ENCODE measurements around the gene MLPH.
"Not testable (repeated sequence)": the region's sequence is repeated elsewhere in the genome, so short reads cannot be mapped to it uniquely, and the experiment has no call there.

Gene MLPH

DNA sequence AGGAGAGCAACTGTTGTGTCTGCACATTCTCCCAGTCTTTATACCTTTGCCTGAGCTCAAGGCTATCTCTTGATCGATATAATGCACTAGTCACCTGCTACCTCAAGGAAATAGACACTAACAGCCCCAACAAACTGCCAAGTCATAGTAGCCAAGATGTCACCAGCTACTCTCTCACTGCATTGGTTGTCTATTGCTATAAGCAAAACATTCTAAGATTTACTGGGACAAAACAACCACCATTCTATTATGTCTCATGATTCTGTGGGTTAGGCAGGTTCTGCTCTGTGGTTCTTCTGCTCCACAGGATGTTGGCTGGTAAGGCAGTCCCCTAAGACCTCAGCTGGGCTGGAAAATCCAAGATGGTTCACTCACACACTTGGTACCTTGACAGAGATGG is 28.5 kb upstream of the MLPH start:
- no peak for DNase-seq

DNA sequence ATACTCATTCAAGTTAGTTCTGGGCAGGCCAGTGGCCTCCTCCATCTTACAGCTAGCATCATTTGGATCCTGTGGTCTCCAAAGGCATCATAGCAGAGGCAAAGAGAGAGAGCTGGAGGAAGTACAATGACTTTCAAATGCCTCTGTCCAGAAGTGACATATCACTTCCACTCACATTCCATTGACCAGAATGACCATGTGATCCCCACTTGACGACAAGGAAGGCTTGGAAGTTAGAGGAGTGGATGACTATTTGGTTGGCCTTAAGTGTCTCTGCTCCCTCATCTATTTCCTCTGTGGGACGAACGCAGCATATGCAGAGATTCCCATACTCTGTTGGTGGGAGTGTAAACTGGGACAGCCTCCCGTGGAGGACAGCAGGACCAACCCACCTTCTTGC is 27.8 kb upstream of the MLPH start:
- DNase-seq, result no peak

DNA sequence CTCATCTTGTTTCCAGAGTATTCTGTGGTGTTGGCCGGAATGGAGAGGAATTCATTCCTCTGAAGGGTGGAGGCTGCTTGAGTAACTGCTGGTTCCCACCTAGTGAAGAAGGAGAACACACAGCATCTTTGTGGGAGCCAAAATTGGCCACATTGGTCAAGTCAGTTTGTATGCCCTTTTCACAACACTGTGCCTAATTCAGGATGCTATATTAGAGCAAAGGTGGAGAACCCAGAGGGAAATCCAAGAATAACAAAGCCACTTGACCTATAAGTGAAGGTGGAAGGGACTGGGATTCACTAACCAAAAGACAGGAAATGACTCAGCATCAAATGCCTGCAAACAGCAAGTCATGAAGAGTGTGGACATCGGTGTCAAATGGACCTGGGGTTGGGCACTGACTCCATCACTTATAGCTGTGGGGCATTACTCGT is 27.3 kb upstream of the MLPH start:
- DNase-seq, result no peak

DNA sequence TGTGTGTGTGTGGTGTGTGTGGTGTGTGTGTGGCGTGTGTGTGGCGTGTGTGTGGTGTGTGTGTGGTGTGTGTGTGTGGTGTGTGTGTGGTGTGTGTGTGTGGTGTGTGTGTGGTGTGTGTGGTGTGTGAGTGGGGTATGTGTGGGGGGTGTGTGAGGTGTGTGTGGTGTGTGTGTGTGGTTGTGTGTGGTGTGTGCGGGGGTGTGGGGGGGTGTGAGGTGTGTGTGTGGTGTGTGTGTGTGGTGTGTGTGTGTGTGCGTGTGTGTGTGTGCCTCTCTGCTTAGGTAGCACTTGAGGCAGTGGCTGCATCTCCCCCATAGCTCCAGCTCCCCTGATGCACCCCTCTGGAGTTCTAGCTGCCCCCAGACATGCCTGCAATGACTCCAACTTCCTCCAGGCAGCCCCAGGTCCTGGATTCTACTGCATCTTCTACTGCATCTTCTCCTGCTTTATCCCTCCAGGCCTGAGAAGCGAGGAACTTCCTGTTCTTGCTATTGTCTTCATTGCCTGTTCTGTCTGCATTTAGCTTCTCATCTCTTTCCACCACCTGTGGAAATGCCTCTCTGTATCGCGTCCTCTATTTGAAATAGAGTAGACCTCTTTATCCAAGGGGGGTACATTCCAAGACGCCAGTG is 22.2 kb upstream of the MLPH start:
- DNase-seq, result no peak

DNA sequence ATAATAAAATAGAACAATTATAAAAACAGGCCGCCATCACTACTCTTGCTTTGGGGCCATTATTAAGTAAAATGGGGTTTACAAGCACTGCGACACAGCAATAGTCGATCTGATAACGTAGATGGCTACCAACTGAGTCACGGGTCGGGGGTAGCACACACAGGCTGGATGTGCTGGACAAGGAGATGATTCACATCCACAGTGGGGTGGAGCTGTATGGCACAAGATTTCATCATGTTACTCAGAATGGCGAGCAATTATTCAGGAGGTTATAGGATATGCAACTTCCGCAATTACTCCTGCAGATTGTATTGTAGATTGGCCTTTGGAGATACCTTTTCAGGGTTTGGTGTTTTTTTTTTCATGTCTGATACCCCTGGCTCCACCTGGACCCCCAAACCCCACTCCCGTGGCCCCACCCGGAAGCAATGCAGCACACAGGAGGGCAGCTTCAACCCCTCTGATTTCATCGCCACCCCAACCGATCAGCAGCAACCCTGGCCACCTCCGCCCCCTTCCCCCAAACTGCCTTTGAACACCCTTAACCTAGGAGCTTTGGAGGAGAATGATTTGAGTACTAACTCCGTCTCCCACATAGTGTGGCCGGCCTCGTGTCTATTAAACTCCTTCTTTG is 21.4 kb upstream of the MLPH start:
- no peak for DNase-seq

DNA sequence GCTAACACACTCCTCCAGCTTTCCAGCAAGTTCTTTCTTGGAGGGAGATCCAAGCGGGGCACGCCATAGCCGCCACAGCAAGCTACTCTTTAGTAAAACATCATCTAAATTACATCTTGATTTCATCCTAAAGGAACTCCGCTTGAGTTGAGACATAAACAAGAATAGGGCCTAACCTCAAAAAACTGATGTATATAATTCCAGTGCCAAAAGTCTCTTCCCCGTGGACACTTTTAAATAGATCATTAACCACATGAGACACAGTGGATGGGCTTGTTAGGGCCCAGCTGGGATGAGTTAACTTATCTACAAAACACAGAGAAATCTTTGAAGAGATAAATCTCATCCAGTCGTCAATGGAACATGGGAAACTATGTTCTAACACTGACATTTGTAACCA is 20.8 kb upstream of the MLPH start:
- no peak for DNase-seq

DNA sequence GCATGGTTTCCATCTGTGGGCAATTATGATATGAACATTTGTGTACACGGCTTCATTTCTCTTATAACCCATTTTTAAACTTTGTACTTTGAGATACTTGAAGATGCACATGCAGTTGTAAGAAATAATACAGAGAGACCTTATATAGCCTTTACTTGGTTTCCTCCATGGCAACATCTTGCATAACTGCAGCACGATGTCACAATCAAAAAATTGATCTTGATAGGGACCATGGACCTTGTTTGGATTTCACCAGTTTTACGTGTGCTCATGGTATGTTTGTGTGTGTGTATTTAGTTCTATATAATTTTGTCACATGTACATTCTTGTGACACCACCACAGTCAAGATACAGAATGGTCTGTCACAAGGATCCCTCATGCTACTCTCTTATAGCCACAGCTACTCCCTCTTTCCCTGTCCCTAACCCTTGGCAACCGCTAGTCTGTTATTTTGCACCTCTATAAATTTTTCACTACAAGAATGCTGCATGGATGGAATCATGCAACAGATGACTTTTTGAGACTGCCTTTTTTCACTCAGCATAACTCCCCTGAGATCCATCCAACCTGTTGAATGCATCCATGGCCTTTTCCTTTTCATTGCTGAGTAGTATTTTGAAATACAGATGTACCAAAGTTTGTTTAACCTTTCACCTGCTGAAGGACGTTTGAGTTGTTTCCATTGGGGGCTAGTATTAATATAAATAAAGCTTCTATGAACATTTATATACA is 19.4 kb upstream of the MLPH start:
- DNase-seq, result no peak

DNA sequence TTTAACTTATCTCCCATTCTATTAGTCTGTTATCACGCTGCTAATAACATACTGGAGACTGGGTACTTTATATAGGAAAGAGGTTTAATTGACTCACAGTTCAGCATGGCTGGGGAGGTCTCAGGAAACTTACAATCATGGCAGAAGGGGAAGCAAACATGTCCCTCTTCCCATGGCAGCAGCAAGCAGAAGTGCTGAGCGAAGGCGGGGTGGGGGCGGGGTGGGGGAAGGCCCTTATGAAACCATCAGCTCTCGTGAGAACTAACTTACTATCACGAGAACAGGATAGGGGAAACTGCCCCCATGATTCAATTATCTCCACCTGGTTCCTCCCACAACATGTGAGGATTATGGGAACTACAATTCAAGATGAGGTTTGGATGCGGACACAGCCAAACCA is 17.6 kb upstream of the MLPH start:
- DNase-seq, result not testable (repeated sequence)

DNA sequence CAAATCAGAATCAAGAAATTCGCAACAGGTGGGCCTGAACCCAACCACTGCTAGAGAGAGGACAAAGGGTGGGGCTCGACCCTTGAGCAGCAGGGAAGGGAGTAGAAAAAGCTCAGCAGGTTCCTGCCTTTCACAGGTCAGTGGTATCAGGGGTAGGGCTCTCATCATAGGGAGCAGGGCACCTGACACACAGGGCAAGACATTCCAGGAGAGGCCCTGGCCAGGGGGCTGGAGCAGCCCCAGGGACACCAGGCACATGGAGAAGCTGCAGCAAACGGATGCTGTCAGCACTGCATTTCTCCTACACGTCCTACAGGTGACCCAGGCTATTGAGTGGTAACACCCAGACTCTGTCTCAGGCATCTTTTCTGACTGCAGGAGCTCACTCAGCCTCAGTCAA is 17.2 kb upstream of the MLPH start:
- DNase-seq, result no peak

DNA sequence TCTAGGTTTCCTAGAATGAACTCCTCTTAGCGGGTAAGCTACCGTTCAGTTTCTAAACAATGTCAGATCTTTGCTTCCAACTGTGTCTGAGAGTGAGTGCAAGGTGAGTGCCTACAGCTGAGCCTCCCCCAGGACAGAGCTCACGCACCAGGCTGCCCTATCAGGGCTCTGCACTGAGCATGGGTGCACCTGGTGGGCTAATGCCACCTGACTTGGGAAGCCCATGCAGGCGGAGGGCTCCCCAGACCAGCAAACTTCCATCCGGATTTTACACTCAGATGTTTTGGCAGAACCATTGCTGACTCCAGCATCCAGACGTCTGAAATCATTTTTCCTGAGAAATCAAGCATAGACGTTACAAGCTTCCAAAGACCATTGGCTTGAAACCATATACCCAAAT is 16.1 kb upstream of the MLPH start:
- DNase-seq, result no peak

DNA sequence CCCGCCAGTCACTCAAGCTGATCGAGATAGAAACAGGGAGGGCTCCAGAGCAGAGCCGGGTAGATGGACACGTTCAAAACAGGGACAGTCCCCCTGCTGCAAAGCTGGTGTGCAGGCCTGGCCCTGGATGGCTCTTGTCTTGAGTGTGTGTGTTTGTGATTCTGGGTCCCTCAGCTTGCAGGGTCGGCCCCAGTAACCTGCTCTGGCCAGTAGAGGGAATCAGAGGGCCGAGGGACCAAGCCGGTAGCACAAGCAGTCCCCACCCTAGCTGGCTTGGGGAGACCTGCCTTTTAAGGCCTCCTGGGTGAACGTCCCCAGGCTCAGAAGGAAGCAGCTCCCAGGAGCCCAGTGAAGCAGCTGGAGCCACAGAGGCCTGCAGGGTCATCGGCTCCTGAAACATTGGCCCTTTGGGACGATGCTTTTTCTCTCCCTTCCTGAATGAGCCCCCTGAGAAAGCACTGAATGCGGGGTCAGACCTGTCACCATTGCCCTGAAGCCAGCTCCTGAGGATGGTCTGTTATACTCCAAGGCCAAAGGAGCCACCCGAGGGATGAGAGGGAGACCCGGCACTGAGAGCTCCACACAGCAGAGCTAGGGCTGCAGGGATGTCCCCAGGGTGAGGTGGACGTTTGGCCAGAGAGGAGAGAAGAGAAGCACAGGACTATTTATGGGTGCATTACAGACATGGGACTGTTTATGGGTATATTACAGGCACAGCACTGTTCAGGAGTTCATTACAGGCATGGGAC is 15.4 kb upstream of the MLPH start:
- DNase-seq, result no peak

DNA sequence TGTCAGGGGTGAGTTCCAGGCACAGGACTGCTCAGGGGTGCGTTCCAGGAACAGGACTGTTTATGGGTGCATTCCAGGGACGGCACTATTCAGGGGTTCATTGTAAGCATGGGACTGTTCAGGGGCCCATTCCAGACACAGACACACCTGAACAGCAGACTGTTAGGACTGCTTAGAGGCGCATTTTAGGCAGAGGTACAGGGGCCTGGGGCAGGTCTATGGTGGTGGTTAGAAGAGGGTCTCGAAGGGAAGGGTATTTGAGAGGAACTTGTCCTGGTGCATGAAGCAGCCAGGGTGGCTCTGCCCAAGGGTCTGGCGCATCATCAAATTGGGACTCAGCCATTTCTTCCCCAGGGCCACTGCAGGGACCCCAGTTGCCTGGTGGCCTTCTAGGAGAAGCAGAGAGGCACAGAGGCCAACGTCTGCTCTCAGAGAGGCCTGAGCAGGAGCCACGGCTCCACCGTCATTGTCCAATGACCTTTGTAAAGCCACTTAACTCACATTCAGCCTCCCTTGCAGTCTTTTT is 14.8 kb upstream of the MLPH start:
- no peak for DNase-seq

DNA sequence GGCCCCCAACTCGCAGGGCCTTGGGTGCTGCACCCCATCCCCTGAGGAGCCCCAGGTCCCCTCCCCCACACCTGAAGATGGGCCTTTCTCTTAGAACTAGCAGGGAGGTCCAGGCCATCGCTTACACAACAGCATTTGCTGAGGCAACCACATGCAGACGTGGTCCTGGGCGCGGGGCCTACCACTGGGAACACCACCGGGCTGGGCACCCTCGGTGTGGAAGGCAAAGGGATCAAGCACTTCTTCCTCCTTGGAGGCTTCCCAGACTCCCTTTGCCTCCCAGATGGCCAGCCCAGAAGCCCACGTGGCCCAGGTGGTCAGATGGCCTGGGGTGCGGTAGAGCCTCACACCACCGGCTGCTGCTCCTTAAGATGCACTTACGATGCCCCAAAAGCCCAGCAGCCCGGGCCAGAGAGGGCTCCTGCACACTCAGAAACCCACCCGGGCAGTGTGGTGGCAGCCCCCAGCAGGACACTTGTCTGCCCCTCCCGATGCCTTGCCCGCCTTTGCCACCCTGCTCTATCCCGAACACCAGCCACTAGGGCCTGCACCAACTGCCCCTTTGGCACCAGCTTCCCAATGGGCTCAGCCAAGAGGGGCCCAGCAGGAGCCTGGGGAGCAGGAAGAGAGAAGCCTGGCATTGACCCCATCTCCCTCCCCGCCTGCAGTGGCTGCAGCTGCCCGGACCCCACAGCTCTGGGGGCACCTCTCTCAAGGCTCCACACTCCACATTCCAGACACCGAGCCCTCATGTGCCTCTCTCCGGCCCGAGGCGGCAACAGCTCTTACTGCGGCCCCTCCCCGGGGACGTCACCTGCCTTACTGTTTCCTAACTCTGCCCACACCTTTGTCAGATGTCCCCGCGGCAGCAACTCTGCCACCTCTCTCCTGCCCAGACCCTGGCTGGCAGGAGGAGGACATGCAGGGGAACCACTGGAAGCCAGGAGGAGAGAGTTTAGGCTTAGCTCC is 13.9 kb upstream of the MLPH start:
- no peak for DNase-seq

DNA sequence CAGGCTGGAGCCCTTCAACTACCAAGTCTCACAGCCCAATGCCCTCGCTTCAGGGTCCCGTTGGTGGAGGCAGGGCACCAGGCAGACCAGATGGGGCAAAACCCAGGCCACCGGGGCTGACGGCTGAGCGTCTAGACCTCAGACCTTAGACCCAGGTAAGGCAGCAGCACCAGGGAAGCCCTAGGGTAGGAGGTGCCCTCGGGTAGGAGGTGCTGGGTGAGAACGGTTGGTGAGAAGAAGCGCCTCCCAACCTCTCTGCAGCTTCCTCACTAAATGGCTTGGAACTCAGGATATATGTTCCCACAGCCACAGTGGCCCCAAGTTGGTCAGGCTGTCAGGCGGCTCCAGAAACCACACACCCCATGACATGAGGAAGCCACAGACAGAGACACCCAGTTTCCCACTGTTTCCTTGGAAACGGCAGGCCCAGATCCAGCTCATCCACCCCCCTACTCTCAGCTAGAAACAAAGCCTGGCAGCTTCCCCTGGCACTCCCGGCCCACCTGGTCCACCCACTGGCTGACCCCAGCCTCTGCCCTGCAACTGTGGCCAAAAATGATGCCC is 13.1 kb upstream of the MLPH start:
- DNase-seq, result no peak

DNA sequence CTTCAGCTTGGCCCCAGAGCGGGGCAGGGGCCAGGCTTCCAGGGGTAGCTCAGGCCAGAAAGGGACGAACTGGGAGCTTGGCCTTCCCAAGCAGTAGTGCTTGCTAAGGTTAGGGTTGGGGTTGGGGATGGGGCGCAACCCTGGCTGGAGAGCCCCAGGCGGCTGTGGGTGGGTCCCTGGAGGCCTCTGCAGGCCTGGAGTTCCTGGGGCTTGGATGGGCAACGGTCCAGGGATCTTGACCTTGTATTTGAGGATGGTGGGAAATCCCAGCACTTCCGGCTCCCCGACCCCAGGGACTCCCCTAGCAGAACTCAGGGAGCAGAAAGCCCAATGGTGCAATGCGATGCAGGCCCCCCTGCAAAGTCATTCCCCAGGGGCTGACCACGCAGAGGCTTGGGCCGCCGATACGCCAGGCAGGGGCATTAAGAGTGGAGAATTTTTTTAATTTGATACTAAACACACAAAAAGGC is 12.6 kb upstream of the MLPH start:
- no peak for DNase-seq

DNA sequence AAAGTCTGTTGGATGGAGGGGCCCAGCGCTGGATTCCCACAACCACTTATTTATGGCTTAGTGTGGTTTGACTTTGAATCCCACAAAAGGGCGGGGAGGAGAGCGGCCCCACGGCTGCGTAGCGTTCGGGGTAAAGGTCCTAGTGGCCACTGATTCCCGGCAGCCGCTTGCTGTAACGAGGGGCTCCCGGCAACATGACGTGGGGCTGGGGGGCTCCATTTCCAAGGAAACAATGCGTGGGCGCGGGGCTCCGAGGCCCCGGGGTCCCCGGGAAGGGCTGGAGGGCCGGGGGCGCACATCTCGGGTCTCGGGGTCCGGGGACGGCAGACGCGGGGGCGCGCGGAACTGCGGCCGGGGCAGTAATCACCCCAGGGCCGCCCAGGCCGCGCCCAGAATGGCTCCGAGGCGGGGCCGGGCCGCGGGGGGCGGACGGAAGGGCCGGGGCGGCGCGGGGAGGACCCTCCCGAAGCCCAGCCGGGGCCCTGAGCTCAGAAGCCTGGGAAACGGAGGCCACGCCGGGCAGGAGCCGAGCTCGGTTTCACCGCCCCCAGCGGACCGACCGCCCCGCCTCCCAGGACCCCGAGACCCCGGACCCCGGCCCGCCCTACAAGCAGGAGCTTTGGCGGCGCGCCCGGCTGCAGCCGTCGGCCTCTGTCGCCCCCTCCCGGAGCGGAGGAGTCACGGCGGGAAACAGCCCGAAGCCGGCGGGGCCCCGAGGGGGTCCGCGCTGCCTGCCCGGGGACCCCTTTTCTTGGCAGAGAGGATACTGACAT is 11.9 kb upstream of the MLPH start:
- DNase-seq, result peak; percentile 64

DNA sequence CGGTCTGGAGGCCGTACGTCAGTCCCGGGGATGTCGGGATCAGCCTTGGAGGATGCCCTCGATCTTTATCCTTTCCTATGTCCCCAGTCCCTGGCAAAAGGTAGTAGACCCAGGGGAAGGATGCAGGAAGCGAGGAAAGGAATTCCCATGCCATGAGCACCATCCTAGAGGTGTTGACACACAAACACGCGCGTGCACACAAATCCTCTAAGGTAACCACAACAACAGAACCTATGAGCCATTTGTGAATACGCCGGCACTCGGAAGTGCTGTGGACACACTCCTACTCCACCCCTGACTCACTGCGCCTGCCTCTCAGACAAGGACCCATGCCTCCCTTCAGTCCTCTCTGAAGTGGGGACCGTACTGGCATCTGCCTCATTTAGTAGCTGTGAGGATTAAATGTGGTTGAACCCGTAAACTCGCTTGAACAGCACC is 11.3 kb upstream of the MLPH start:
- DNase-seq, result no peak

DNA sequence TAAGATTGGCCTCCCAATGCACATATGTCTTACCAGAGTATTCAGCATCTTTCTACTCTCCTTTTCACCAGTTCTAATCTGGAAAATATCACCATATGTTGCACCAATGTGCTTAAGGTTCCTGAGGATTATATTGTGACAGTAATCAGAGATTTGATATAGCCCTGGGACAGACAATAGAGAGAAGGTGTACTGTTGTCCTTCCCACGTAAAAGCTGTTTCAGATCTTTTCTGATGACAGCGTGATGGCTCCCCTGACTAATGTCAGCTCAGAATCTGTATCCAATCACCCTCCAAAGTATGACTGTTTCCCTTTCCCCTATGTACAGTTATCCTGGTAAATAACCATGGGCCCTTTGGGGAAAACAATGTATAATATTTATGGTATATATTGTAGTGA is 9.0 kb upstream of the MLPH start:
- no peak for DNase-seq

DNA sequence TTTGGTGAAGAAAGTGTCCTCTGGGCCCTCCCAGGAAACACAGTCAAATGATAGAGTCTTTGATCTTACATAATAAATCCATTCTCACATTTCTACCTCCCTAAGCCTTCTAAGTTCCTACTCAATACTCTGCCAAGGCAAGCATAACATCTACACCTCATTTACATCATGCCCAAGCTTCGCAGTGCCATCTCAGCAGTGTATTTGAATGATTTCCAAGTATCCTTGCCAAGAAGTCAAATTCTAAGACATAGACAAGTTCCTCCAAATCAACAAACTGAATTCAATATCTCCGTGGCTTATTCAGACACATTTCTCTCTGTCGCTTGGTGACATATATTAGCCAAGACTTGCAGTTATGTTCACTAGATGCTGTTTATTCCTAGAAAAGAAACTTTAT is 8.1 kb upstream of the MLPH start:
- no peak for DNase-seq

DNA sequence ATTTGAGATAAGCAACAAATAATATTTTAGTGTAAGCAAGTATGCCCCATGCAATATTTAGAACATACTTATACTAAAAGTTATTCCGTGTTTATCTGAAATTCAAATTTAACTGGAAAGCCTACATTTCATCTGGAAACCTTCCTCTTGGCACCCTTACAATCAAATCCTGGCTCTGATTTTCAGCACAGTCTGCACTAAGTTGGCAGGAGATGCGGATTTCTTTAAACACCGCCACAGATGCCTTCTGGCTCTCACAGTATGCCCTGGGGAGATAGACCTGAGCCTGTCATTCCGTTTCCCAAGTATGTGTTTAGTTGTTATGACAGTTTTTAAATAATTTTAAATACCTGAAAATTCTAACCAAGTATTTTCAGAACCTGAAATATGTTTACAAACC is 7.3 kb upstream of the MLPH start:
- DNase-seq, result no peak

DNA sequence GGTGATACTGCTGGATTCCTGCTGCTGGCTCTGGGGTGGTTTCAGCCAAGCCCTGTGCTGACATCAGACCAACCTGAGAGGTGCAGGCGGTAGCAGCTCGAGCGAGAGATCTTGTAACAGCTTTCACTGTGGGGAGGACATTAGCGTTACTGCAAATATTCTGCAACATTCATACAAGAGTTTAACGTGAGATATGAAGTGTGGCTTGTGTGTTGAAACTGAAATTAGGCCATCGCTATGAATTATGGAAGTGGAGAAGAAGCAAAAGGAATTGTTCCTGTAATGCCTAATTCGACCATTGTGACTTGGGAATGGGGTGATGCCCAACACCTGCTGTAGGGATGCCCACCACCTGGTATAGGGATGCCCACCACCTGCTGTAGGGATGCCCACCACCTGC is 6.5 kb upstream of the MLPH start:
- no peak for DNase-seq

All from NCI-H1105 (cell line).